CD4-positive, CD25-positive, alpha-beta regulatory T cell (primary cell): Measurements from ENCODE around the gene MLN. TPM values are rescaled to one million over a fixed set of nuclear protein-coding genes. Genes with fewer than 3 reads are reported as not detected.

Experiments
- ATAC-seq, 2 donors: fragments of 150-1000 bp; cut with Tn5 transposase; one replicate each; pipeline ENCODE4 v1.10.0; 2021; ENCODE audit warnings: low read depth in 2 of 2, moderate number of reproducible peaks in 2 of 2, moderate library complexity in 1 of 2
- DNase-seq, 3 donors: peaks; one replicate each; pipeline versions ENCODE4 v3.0.0 to v3.0.0-alpha.2; 2012 to 2022; ENCODE audit warnings: mixed read lengths in 1 of 3
- H3K27ac ChIP-seq: one replicate; pipeline ENCODE4 v1.7.0; 2013; ENCODE audit warnings: mild to moderate bottlenecking, low read length; ENCODE audit not compliant: insufficient read depth, poor library complexity, severe bottlenecking
- H3K27me3 ChIP-seq: one replicate; pipeline ENCODE4 v1.7.0; 2013; ENCODE audit warnings: low read length; ENCODE audit not compliant: control insufficient read depth, insufficient read depth
- H3K36me3 ChIP-seq: one replicate; pipeline ENCODE4 v1.7.0; 2013; ENCODE audit warnings: mild to moderate bottlenecking, low read length, moderate library complexity; ENCODE audit not compliant: control insufficient read depth, insufficient read depth
- H3K4me1 ChIP-seq: 2 replicates; pipeline ENCODE4 v1.7.0; 2013; ENCODE audit warnings: mild to moderate bottlenecking, low read length; ENCODE audit not compliant: insufficient read depth, control insufficient read depth, poor library complexity, severe bottlenecking
- H3K4me3 ChIP-seq: one replicate; pipeline ENCODE4 v1.7.0; 2013; ENCODE audit warnings: low read depth, mild to moderate bottlenecking, low read length, moderate library complexity
- H3K9me3 ChIP-seq, 2 experiments: 1 replicate in 1 of 2; 2 replicates in 1 of 2; pipeline ENCODE4 v1.7.0; 2013; ENCODE audit warnings: low read length in 2 of 2, mild to moderate bottlenecking in 1 of 2, moderate library complexity in 1 of 2; ENCODE audit not compliant: control insufficient read depth in 2 of 2
- H3K27ac Mint-ChIP-seq, 3 donors: one replicate each; pipeline ENCODE4 v1.8.0; 2020 to 2022; ENCODE audit warnings: mild to moderate bottlenecking in 3 of 3, mixed read lengths in 3 of 3, moderate library complexity in 2 of 3
- H3K27me3 Mint-ChIP-seq: one replicate; pipeline ENCODE4 v1.8.0; 2022; ENCODE audit warnings: mild to moderate bottlenecking, mixed read lengths
- H3K36me3 Mint-ChIP-seq: one replicate; pipeline ENCODE4 v1.8.0; 2020; ENCODE audit warnings: mixed read lengths
- H3K4me1 Mint-ChIP-seq, 4 donors: one replicate each; pipeline ENCODE4 v1.8.0; 2020 to 2022; ENCODE audit warnings: mixed read lengths in 4 of 4, mild to moderate bottlenecking in 1 of 4
- H3K4me3 Mint-ChIP-seq, 4 donors: one replicate each; pipeline ENCODE4 v1.8.0; 2020 to 2022; ENCODE audit warnings: mild to moderate bottlenecking in 4 of 4, mixed read lengths in 4 of 4, moderate library complexity in 3 of 4
- H3K9me3 Mint-ChIP-seq, 7 donors: one replicate each; pipeline ENCODE4 v1.8.0; 2020 to 2022; ENCODE audit warnings: mixed read lengths in 7 of 7, mild to moderate bottlenecking in 3 of 7, moderate library complexity in 2 of 7
- polyA plus RNA-seq, 4 donors: library from polyadenylated mRNA; unstranded; fragments of 300-500 nt; fragmentation: Illumina TruSeq; gene quantifications; one replicate each; pipeline ENCODE4 v1.2.3, GENCODE V29; 2021
- total RNA-seq: library from RNA; stranded (reverse); gene quantifications from one replicate; pipeline ENCODE4 v1.2.3, GENCODE V29; 2022

Gene MLN
- total and polyA plus RNA-seq, 5 donors from 2014 or later, result not detected

DNA sequence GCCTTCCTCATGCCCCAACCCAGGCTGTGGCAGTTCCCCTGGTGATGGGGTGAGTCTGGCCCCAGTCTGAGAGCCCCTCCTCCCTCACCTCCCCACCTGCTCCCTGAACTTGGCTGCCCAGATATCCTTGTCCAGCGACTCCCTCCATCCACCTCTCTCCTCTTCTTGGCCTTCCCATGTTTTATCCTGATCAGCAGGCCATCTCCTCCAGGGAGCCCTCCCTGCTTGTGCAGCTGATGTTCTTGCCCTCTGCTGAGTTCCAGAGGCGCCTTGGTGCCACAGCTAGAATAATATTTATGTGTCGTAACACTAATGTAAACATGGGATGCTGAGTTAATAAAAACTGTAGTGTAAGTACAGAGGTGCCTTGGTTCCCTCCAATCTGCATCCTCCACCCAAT, 46.7 kb downstream of the MLN start:
- Histone ChIP-seq H3K36me3 (no peaks in the 10 kb centered on the region), H3K27ac (no peak overlapping the region), H3K9me3 (no peaks in the 10 kb centered on the region), H3K27me3 (no peaks in the 10 kb centered on the region), H3K4me1 (no peaks in the 10 kb centered on the region), H3K4me3 (no peak overlapping the region)
- H3K27me3 Mint-ChIP-seq, result peaks cover 23% of the 10 kb centered on the region
- H3K36me3 Mint-ChIP-seq, result no peaks in the 10 kb centered on the region
- peaks cover 0 to 2% (median 0%) of the 10 kb centered on the region in 4 donors for H3K4me1 Mint-ChIP-seq
- DNase-seq (no peak), ATAC-seq (no peak)
- no peak overlapping the region for H3K4me3 Mint-ChIP-seq
- peaks cover 0 to 1% (median 0%) of the 10 kb centered on the region in 7 donors for H3K9me3 Mint-ChIP-seq
- H3K27ac Mint-ChIP-seq, result no peak overlapping the region

DNA sequence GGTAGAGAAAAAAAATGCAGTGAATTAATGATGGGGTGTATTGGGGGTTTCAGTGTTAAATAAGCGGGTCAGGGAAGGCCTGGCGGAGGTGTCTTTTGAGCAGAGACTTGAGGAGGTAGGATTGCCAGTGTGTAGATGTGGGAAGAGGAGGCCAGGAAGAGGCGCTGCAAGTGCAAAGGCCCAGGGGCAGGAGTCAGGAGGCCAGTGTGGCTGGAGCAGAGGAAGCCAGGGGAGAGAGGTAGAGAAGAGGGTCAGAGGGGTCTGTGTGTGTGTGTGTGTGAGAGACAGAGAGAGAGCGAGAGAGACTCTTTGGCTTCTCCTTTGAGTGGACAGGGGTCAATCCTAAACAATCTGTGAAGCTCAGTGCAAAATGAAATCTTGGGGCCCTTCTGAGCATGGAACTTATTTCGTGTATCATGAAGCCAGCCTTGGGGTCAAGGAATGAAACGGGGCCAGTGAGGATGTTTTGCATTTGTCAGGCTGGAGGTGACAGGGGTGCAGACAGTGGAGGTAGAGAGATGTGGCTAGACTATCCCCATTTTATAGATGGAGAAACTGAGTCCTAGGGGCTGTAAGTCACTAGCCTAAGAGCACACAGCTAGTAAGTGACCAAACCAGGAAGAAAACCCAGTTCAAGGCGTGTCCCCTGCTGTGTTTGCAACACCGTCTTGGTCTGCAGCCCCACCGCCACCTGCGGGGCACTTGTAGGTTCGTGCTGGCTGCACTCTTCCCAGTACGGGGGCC, 47.4 kb downstream of the MLN start:
- Mint-ChIP-seq H3K36me3 (no peaks in the 10 kb centered on the region), H3K4me3 (no peak overlapping the region), H3K4me1 (peaks cover 0 to 2% (median 0%) of the 10 kb centered on the region in 4 donors), H3K9me3 (peaks cover 0 to 1% (median 0%) of the 10 kb centered on the region in 7 donors), H3K27ac (peak overlapping the region in 1 of 3 donors; percentile 53), H3K27me3 (peaks cover 21% of the 10 kb centered on the region)
- Histone ChIP-seq H3K4me3 (no peak overlapping the region), H3K27ac (no peak overlapping the region), H3K9me3 (no peaks in the 10 kb centered on the region), H3K27me3 (no peaks in the 10 kb centered on the region), H3K4me1 (no peaks in the 10 kb centered on the region), H3K36me3 (no peaks in the 10 kb centered on the region)
- ATAC-seq, result no peak
- no peak for DNase-seq

DNA sequence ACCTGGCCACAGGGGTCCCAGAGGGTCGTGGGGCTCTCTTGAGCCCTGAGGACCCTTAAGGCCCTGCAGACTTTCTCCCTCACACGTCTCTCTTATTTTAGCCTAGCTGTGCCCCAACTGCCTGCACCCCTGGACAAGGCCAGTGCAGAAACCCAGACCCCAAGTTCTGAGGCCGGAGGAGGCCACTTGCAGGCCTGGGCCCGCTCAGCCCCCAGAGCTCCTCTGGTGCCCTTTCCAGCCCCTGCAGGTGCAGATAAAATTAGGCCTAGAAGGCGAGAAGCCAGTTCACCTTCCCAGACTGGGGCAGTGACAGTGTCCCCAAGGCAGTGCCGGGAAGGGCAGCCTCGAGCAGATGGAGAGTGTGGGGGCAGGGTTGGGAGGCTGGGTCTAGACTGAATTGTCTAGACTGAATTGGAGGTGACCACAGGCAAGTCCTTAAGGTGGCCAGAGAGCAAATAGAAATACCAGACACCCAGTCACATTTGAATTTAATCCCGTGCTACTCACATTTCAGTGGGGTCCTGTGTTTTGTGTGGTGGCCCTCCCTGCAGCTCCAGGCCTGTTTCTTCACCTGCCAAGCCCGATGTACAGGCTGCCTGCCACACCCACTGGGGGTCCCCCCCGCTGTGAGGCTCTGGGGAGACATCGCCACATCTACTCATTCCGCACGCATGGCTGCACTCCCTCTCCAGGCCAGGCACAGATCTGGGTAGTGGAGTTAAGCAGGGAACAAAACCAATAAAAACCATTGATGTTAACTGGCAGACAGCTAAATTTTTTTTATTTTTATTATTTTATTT, 48.5 kb downstream of the MLN start:
- DNase-seq (no peak), ATAC-seq (no peak)
- no peaks in the 10 kb centered on the region for H3K36me3 ChIP-seq
- H3K9me3 Mint-ChIP-seq, result peaks cover 0 to 1% (median 0%) of the 10 kb centered on the region in 7 donors
- no peaks in the 10 kb centered on the region for H3K4me1 ChIP-seq
- H3K27me3 Mint-ChIP-seq, result peaks cover 20% of the 10 kb centered on the region
- H3K27ac ChIP-seq, result no peak overlapping the region
- H3K4me3 Mint-ChIP-seq, result no peak overlapping the region
- no peaks in the 10 kb centered on the region for H3K36me3 Mint-ChIP-seq
- H3K4me1 Mint-ChIP-seq, result no peaks in the 10 kb centered on the region
- no peaks in the 10 kb centered on the region for H3K27me3 ChIP-seq
- H3K27ac Mint-ChIP-seq, result no peak overlapping the region
- H3K9me3 ChIP-seq, result no peaks in the 10 kb centered on the region
- no peak overlapping the region for H3K4me3 ChIP-seq

DNA sequence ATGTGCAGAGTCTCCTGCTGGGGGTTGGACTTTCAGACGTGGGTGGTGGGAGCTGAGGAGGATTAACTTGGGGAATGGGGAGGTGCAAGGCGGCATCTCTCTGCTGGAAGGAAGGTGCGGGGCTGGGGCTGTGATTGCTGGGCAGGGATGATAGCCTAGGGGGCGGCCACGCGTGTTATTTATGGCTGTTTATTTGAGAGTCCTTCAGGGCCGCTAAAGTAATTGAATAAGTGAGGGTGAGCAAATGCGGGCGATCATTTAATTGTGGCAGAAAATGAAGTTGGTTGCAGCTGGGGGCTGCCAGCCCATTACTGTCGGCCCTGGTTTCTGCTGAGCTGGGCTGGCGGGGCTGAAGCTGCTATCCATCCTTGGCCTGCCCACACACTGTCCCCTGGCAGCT, 49.6 kb downstream of the MLN start:
- no peaks in the 10 kb centered on the region for H3K36me3 Mint-ChIP-seq
- ATAC-seq (no peak), DNase-seq (no peak)

DNA sequence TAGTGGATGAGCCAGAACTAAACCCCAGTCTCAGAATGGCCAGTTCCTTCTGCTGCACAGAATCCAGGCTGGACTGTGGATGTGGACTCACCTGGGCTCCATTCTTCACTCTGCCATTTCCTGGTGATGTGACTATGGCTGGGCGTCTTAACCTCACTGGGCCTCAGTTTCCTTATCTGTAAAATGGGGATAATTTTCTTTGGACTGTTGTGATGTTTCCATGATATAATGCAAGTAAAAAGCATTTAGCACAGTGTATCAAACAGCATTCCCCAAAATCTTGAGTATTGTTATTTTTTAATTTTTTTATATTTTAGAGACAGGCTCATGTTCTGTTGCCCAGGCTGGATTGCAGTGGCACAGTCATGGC, 51.2 kb downstream of the MLN start:
- Histone ChIP-seq H3K4me3 (no peak overlapping the region), H3K36me3 (no peaks in the 10 kb centered on the region), H3K27me3 (no peaks in the 10 kb centered on the region), H3K27ac (no peak overlapping the region), H3K9me3 (no peaks in the 10 kb centered on the region), H3K4me1 (no peaks in the 10 kb centered on the region)
- Mint-ChIP-seq H3K27me3 (peaks cover 15% of the 10 kb centered on the region), H3K36me3 (no peaks in the 10 kb centered on the region), H3K27ac (no peak overlapping the region), H3K9me3 (peaks cover 0 to 1% (median 0%) of the 10 kb centered on the region in 7 donors), H3K4me3 (no peak overlapping the region), H3K4me1 (no peaks in the 10 kb centered on the region)
- no peak for ATAC-seq
- no peak for DNase-seq

More for the DNA sequence above, 49.6 kb downstream of the MLN start:
- H3K27ac ChIP-seq, result no peak overlapping the region
- peaks cover 0 to 1% (median 0%) of the 10 kb centered on the region in 7 donors for H3K9me3 Mint-ChIP-seq
- H3K4me1 Mint-ChIP-seq, result no peaks in the 10 kb centered on the region
- H3K9me3 ChIP-seq, result no peaks in the 10 kb centered on the region
- H3K4me1 ChIP-seq, result no peaks in the 10 kb centered on the region
- H3K36me3 ChIP-seq, result no peaks in the 10 kb centered on the region
- no peaks in the 10 kb centered on the region for H3K27me3 ChIP-seq
- no peak overlapping the region for H3K4me3 Mint-ChIP-seq
- H3K27me3 Mint-ChIP-seq, result peaks cover 20% of the 10 kb centered on the region
- H3K4me3 ChIP-seq, result no peak overlapping the region
- no peak overlapping the region for H3K27ac Mint-ChIP-seq

DNA sequence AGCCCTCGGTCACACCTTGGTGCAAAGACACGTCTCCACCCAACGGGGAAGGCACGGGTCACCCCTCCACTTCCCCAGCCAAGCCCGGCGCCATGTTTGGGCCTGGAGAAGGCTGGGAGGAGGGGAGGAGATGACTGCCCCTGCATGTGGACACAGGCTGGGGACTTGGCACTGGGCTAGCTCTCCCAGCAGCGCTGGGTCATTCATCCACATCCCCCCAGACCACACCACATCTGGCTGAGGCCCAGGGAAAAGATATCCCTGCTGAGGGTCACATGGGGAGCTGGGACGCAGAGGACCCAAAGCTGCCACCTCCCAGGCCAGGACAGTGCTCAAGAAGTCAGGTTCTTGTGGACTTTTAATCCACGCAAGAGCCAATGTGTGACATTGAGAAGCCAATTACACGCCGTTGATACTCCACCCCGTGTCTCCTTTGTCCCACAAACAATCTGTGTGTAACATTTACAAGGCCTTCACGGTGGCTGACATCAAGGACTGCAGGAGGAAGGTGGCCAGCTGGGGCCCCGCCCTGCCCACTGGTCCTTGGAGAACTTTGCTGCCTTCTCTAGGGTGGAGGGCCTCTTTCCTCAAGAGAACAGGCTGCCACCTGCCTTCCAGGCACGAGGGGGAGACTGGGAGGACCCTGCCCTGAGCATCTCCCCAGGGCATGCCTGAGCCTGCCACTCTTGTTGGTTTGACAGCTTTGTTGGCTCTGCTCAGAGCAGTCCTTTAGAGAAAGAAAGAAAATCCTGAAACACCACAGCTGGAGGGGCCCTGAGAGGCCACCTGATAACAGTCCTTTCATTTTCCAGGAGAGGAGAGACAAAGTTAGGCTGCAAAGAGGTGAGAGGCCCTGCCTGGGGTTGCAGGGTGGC, 51.8 kb downstream of the MLN start:
- DNase-seq (no peak), ATAC-seq (no peak)
- Histone ChIP-seq H3K4me1 (no peaks in the 10 kb centered on the region), H3K4me3 (no peak overlapping the region), H3K27ac (no peak overlapping the region), H3K9me3 (no peaks in the 10 kb centered on the region), H3K27me3 (no peaks in the 10 kb centered on the region), H3K36me3 (no peaks in the 10 kb centered on the region)
- H3K4me3 Mint-ChIP-seq, result no peak overlapping the region
- no peak overlapping the region for H3K27ac Mint-ChIP-seq
- peaks cover 0 to 1% (median 0%) of the 10 kb centered on the region in 7 donors for H3K9me3 Mint-ChIP-seq
- H3K27me3 Mint-ChIP-seq, result peaks cover 12% of the 10 kb centered on the region
- H3K36me3 Mint-ChIP-seq, result no peaks in the 10 kb centered on the region
- no peaks in the 10 kb centered on the region for H3K4me1 Mint-ChIP-seq

DNA sequence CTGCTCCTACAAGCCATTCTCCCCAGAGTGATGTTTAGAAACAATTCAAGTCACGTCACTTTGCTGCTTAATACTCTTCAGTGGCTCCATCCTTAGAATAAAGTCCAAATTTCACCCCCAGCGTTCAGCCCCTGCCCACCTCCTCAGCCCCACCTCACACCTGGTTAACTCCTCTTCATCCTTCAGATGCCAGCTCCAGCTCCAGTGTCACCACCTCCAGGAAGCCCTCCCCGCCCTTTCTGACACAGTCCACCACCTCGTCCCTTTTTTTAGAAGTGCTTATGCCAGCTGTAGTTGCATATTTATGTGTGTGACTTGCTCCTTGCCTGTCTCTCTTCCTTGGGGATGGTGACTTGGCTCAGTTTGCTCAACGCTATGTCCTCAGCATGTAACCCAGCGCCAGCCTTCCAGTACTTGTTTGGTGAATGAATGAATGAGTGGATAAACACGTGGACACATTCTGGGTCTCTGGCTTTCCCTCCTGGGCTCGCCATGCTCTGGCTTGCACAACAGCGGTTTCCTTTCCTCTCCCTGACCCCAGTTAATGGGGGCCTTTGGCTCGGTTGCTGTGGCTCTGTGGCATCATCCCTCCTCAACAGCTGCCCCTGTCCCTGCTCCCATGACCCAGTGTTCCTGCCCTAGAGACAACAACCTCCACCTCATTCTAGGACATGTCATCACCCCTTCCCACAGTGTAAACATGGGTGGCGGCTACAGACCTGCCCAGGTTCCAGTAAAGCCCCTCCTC, 53.4 kb downstream of the MLN start:
- Histone ChIP-seq H3K27me3 (no peaks in the 10 kb centered on the region), H3K4me3 (no peak overlapping the region), H3K36me3 (no peaks in the 10 kb centered on the region), H3K27ac (no peak overlapping the region), H3K4me1 (no peaks in the 10 kb centered on the region), H3K9me3 (no peaks in the 10 kb centered on the region)
- Mint-ChIP-seq H3K27me3 (peaks cover 5% of the 10 kb centered on the region), H3K4me3 (no peak overlapping the region), H3K9me3 (peaks cover 0 to 1% (median 0%) of the 10 kb centered on the region in 7 donors), H3K27ac (peak overlapping the region in 1 of 3 donors; percentile 15), H3K36me3 (no peaks in the 10 kb centered on the region), H3K4me1 (peaks cover 0 to 3% (median 0%) of the 10 kb centered on the region in 4 donors)
- ATAC-seq (no peak), DNase-seq (no peak)
